Aorta (tissue), 5 donors: Measurements from ENCODE around the gene MAPK8IP2. TPM values are rescaled to one million over a fixed set of nuclear protein-coding genes. Genes with fewer than 3 reads are reported as not detected.

Experiments used
- ATAC-seq: fragments of 200-7000 bp; cut with Tn5 transposase; one replicate; pipeline ENCODE4 v1.9.1; 2022; ENCODE audit warnings: moderate library complexity; ENCODE audit not compliant: low FRiP score
- DNase-seq, 2 donors: peaks; one replicate each; pipeline ENCODE4 v3.0.0-alpha.2; 2020
- H3K27ac ChIP-seq, 2 donors: one replicate each; pipeline ENCODE4 v1.5.1; 2013; ENCODE audit warnings: low read length in 2 of 2, mild to moderate bottlenecking in 2 of 2, moderate library complexity in 2 of 2, control low read depth in 1 of 2, inconsistent platforms in 1 of 2, low read depth in 1 of 2
- H3K27me3 ChIP-seq, 2 donors: one replicate each; pipeline ENCODE4 v1.6.1; 2013; ENCODE audit warnings: control low read depth in 1 of 2, low read length in 1 of 2, mild to moderate bottlenecking in 1 of 2, moderate library complexity in 1 of 2; ENCODE audit not compliant: insufficient read depth in 2 of 2, control insufficient read depth in 1 of 2
- H3K36me3 ChIP-seq, 2 donors: one replicate each; pipeline ENCODE4 v1.6.1; 2013; ENCODE audit warnings: control low read depth in 1 of 2, low read length in 1 of 2, mild to moderate bottlenecking in 1 of 2; ENCODE audit not compliant: insufficient read depth in 2 of 2, control insufficient read depth in 1 of 2
- H3K4me1 ChIP-seq, 2 donors: one replicate each; pipeline ENCODE4 v1.6.1; 2013; ENCODE audit warnings: low read length in 2 of 2, control low read depth in 1 of 2, mild to moderate bottlenecking in 1 of 2, moderate library complexity in 1 of 2; ENCODE audit not compliant: insufficient read depth in 2 of 2, control insufficient read depth in 1 of 2
- H3K4me3 ChIP-seq, 2 donors: one replicate each; pipeline ENCODE4 v1.5.1; 2013; ENCODE audit warnings: low read length in 2 of 2, control low read depth in 1 of 2, mild to moderate bottlenecking in 1 of 2
- H3K9me3 ChIP-seq: one replicate; pipeline ENCODE4 v1.6.1; 2013; ENCODE audit warnings: mild to moderate bottlenecking, low read length; ENCODE audit not compliant: control insufficient read depth
- WGBS, 2 donors: extraction: QIAGEN DNeasy Blood & Tissue Kit; methylation state at CpG; one replicate each; pipeline ENCODE4 v1.1.7; 2013; 5-methylcytosine and 5-hydroxymethylcytosine counted together
- intact Hi-C, 2 donors: fragments of 100-400 bp; cut with DNase I; formaldehyde crosslinking; loops; one replicate each; pipeline versions ENCODE4 v1.14.2 to v1.15.0; 2022
- polyA plus RNA-seq, 2 donors: library from polyadenylated mRNA; stranded (reverse); fragments of 200-250 nt; gene quantifications; one replicate each; pipeline ENCODE4 v1.2.3, GENCODE V29; 2013
- total RNA-seq, 2 donors: library from RNA; stranded (reverse); fragmentation: NEBNext Ultra II Directional; extraction: Animal tissue kit (Norgen Biotek cat#: 25700); gene quantifications; one replicate each; pipeline ENCODE4 v1.2.1, GENCODE V29; 2021
- donor health status: healthy with polysubstance abuse.
- donor health status: Bipolar disorder and iron deficiency.
- donor health status: DM: no; HTN: no; CAD: no.
- donor health status: DM: no; HTN: no; CAD: no.
- donor health status: DM: yes; HTN: yes; CAD: no.

The MAPK8IP2 gene
- total and polyA plus RNA-seq, 4 donors = under 0.01 to 0.26 (median 0.20) TPM

- intact Hi-C loops = no loop called here
- no peak overlapping the region for H3K4me3 ChIP-seq
- no peaks in the 10 kb centered on the region for H3K36me3 ChIP-seq
- no peak overlapping the region for H3K27ac ChIP-seq
- no peaks in the 10 kb centered on the region for H3K4me1 ChIP-seq
- ATAC-seq (no peak), DNase-seq (peak in 1 of 2 donors; percentile 17)
- H3K27me3 ChIP-seq = no peaks in the 10 kb centered on the region
- H3K9me3 ChIP-seq = no peaks in the 10 kb centered on the region
- 71 to 76% methylated on average over 16 of the region's 16 CpGs for WGBS, 2 donors
Measured at GRCh38 chr22:50624347-50625130, 23.9 kb downstream of the MAPK8IP2 start.

- Histone ChIP-seq H3K9me3 (no peaks in the 10 kb centered on the region), H3K27me3 (no peaks in the 10 kb centered on the region), H3K4me1 (no peaks in the 10 kb centered on the region), H3K27ac (no peak overlapping the region), H3K4me3 (no peak overlapping the region), H3K36me3 (no peaks in the 10 kb centered on the region)
- intact Hi-C loops = no loop called here
- DNase-seq = peak in 1 of 2 donors; percentile 75
- ATAC-seq = no peak
- 87 to 92% methylated on average over 11 to 14 of the region's 14 CpGs for WGBS, 2 donors
Measured at GRCh38 chr22:50625131-50625567, 24.6 kb downstream of the MAPK8IP2 start.

- Histone ChIP-seq H3K4me1 (no peaks in the 10 kb centered on the region), H3K27me3 (no peaks in the 10 kb centered on the region), H3K9me3 (no peaks in the 10 kb centered on the region), H3K36me3 (no peaks in the 10 kb centered on the region), H3K4me3 (no peak overlapping the region), H3K27ac (no peak overlapping the region)
- DNase-seq = peak in 1 of 2 donors; percentile 79
- WGBS, 2 donors = 87 to 89% methylated on average over 26 to 27 of the region's 27 CpGs
- intact Hi-C loops = no loop called here
- ATAC-seq = no peak
Measured at GRCh38 chr22:50625568-50626313, 25.1 kb downstream of the MAPK8IP2 start.

- H3K9me3 ChIP-seq = no peaks in the 10 kb centered on the region
- H3K27me3 ChIP-seq = no peaks in the 10 kb centered on the region
- no peak for DNase-seq
- intact Hi-C loops = no loop called here
- no peak overlapping the region for H3K27ac ChIP-seq
- 79% methylated on average over 11 to 12 of the region's 12 CpGs for WGBS, 2 donors
- no peak overlapping the region for H3K4me3 ChIP-seq
- H3K36me3 ChIP-seq = no peaks in the 10 kb centered on the region
- no peaks in the 10 kb centered on the region for H3K4me1 ChIP-seq
- no peak for ATAC-seq
Measured at GRCh38 chr22:50626314-50626849, 25.8 kb downstream of the MAPK8IP2 start.

- H3K9me3 ChIP-seq = no peaks in the 10 kb centered on the region
- intact Hi-C loops = no loop called here
- H3K4me1 ChIP-seq = no peaks in the 10 kb centered on the region
- 79 to 83% methylated on average over 41 to 42 of the region's 42 CpGs for WGBS, 2 donors
- DNase-seq (peak in 1 of 2 donors; percentile 79), ATAC-seq (peak; percentile 19)
- peak overlapping the region in 1 of 2 donors; percentile 19 for H3K27ac ChIP-seq
- peak overlapping the region; percentile 76 to 82 for H3K4me3 ChIP-seq
- H3K27me3 ChIP-seq = no peaks in the 10 kb centered on the region
- no peaks in the 10 kb centered on the region for H3K36me3 ChIP-seq
Measured at GRCh38 chr22:50626850-50627641, 26.5 kb downstream of the MAPK8IP2 start.

GRCh38 chr22:50627642-50628542 is 27.3 kb downstream of the MAPK8IP2 start, which contains the start of gene ARSA:
Gene ARSA (minus strand): TSS chr22:50628152. CDS start chr22:50627779, 373 bp downstream.
- peak; percentile 94 for ATAC-seq
- no peaks in the 10 kb centered on the region for H3K4me1 ChIP-seq
- peak; percentile 91 to 92 for DNase-seq
- no peaks in the 10 kb centered on the region for H3K27me3 ChIP-seq
- WGBS, 2 donors = 1 to 3% methylated on average over 62 to 88 of the region's 88 CpGs
- H3K27ac ChIP-seq = peak within 1 kb of the TSS in 1 of 2 donors; percentile 19
- H3K36me3 ChIP-seq = no peaks in the 10 kb centered on the region
- no peaks in the 10 kb centered on the region for H3K9me3 ChIP-seq
- intact Hi-C loops = loop anchor here in 1 of 2 donors (2.0 kb wide), 1 partner anchor 45 kb away; the partner anchor contains the start of gene CHKB
- H3K4me3 ChIP-seq = peak within 1 kb of the TSS; percentile 76 to 82

GRCh38 chr22:50628543-50629134 is 28.0 kb downstream of the MAPK8IP2 start:
- intact Hi-C loops = loop anchor here in 1 of 2 donors (2.0 kb wide), 1 partner anchor 46 kb away; the partner anchor contains the start of gene CHKB
- no peaks in the 10 kb centered on the region for H3K36me3 ChIP-seq
- DNase-seq (peak in 1 of 2 donors; percentile 63), ATAC-seq (no peak)
- H3K4me3 ChIP-seq = peak overlapping the region; percentile 44 to 76
- H3K4me1 ChIP-seq = no peaks in the 10 kb centered on the region
- H3K9me3 ChIP-seq = no peaks in the 10 kb centered on the region
- H3K27me3 ChIP-seq = no peaks in the 10 kb centered on the region
- H3K27ac ChIP-seq = no peak overlapping the region
- 38 to 40% methylated on average over 16 of the region's 16 CpGs for WGBS, 2 donors
